Cardiac muscle cell (in vitro differentiated cells and primary cell): ENCODE data around the gene TOB2. TPM values are rescaled to one million over a fixed set of nuclear protein-coding genes. Genes with fewer than 3 reads are reported as not detected.
"Not testable (repeated sequence)": the region's sequence is repeated elsewhere in the genome, so short reads cannot be mapped to it uniquely, and the experiment has no call there.

Experiments used
- DNase-seq, 2 donors: peaks; one replicate each; pipeline versions ENCODE4 v3.0.0 to v3.0.0-alpha.2; 2010 to 2017; ENCODE audit warnings: low read depth in 1 of 2, low spot score in 1 of 2
- H3K27ac ChIP-seq: fragments of 200-600 bp; sonication (generic); 2 replicates; pipeline ENCODE4 v1.5.1; 2016
- H3K27me3 ChIP-seq: fragments of 200-600 bp; sonication (generic); 2 replicates; pipeline ENCODE4 v1.6.0; 2016; ENCODE audit warnings: control low read depth
- H3K36me3 ChIP-seq: fragments of 200-600 bp; sonication (generic); 2 replicates; pipeline ENCODE4 v1.5.1; 2016; ENCODE audit warnings: control low read depth
- H3K4me1 ChIP-seq: fragments of 200-600 bp; sonication (generic); 2 replicates; pipeline ENCODE4 v1.8.1; 2017; ENCODE audit warnings: low read depth, mild to moderate bottlenecking, mixed run types
- H3K4me3 ChIP-seq: fragments of 200-600 bp; sonication (generic); 2 replicates; pipeline ENCODE4 v1.5.1; 2016; ENCODE audit warnings: mild to moderate bottlenecking
- H3K9me3 ChIP-seq: fragments of 200-600 bp; sonication (generic); 2 replicates; pipeline ENCODE4 v1.5.1; 2017; ENCODE audit warnings: low read depth, mild to moderate bottlenecking, control low read depth
- CTCF ChIP-seq: IDR thresholded peaks from 2 replicates; pipeline ENCODE4 v1.5.1; 2012; ENCODE audit warnings: low read depth, mild to moderate bottlenecking, low read length
- polyA plus RNA-seq: library from polyadenylated mRNA; unstranded; fragments of >200 nt; fragmentation: Nextera tagmentation; extraction: Ambion mirVana; gene quantifications from 2 replicates; pipeline ENCODE4 v1.2.1, GENCODE V29; 2016
- total RNA-seq: library from RNA; depleted of rRNA; stranded (reverse); fragments of >200 nt; gene quantifications from 2 replicates; pipeline ENCODE4 v1.2.3, GENCODE V29; 2016

Gene TOB2
- total and polyA plus RNA-seq, 2 experiments from 2014 or later = 35.5 to 42.4 TPM

- Histone ChIP-seq H3K27me3 (no peaks in the 10 kb centered on the region), H3K36me3 (no peaks in the 10 kb centered on the region), H3K4me1 (peaks cover 8% of the 10 kb centered on the region), H3K9me3 (no peaks in the 10 kb centered on the region), H3K27ac (no peak overlapping the region), H3K4me3 (no peak overlapping the region)
- TF ChIP-seq CTCF = no peak
- no peak for DNase-seq
Measured at GRCh38 chr22:41405588-41405987, 41.0 kb downstream of the TOB2 start.

GRCh38 chr22:41403532-41404318, 42.9 kb downstream of the TOB2 start:
- Histone ChIP-seq H3K27me3 (no peaks in the 10 kb centered on the region), H3K36me3 (no peaks in the 10 kb centered on the region), H3K4me3 (no peak overlapping the region), H3K4me1 (peaks cover 8% of the 10 kb centered on the region), H3K27ac (no peak overlapping the region), H3K9me3 (no peaks in the 10 kb centered on the region)
- TF ChIP-seq CTCF = peak; percentile 95
- DNase-seq = peak; percentile 86 to 89

- not testable (repeated sequence) for DNase-seq, H3K36me3 ChIP-seq, H3K4me3 ChIP-seq, H3K9me3 ChIP-seq, H3K27me3 ChIP-seq, H3K4me1 ChIP-seq
- H3K27ac ChIP-seq = peak overlapping the region; percentile 67
Measured at GRCh38 chr22:41402851-41403250, 43.8 kb downstream of the TOB2 start.

GRCh38 chr22:41401781-41402648, 44.6 kb downstream of the TOB2 start:
- Histone ChIP-seq H3K36me3 (no peaks in the 10 kb centered on the region), H3K9me3 (no peaks in the 10 kb centered on the region), H3K4me3 (no peak overlapping the region), H3K27me3 (no peaks in the 10 kb centered on the region), H3K27ac (peak overlapping the region; percentile 67), H3K4me1 (peaks cover 8% of the 10 kb centered on the region)
- TF ChIP-seq CTCF = no peak
- peak; percentile 36 to 77 for DNase-seq

- no peak for DNase-seq
- Histone ChIP-seq H3K27ac (no peak overlapping the region), H3K36me3 (peaks cover 11% of the 10 kb centered on the region), H3K9me3 (no peaks in the 10 kb centered on the region), H3K4me3 (no peak overlapping the region), H3K27me3 (no peaks in the 10 kb centered on the region), H3K4me1 (peaks cover 8% of the 10 kb centered on the region)
- no peak for TF ChIP-seq CTCF
Measured at GRCh38 chr22:41398921-41399320, 47.7 kb downstream of the TOB2 start.
